CD4-positive, alpha-beta T cell treated with Interleukin-17A for 4 hours (primary cell): ENCODE results near the gene NUP88.

Experiments used
- DNase-seq: peaks from one replicate; pipeline ENCODE4 v3.0.0-alpha.2; 2020; ENCODE audit warnings: mixed read lengths

Gene NUP88

DNA sequence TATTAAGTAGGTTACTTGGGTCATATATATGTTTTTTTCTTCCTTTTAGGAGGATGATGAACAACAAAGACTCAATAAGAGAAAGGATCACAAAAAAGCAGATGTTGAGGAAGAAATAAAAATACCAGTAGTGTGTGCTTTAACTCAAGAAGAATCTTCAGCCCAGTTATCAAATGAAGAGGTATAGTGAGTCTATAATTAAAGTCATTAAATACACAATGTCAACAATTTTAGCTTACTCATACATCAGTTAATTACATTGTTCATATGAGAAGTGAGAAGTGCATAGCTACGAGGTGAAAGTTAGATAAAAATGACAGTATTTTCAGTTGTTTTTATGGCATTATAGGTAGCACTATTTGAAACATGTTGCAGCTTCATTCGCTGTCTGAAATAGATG, 65.2 kb downstream of the NUP88 start:
- no peak for DNase-seq

DNA sequence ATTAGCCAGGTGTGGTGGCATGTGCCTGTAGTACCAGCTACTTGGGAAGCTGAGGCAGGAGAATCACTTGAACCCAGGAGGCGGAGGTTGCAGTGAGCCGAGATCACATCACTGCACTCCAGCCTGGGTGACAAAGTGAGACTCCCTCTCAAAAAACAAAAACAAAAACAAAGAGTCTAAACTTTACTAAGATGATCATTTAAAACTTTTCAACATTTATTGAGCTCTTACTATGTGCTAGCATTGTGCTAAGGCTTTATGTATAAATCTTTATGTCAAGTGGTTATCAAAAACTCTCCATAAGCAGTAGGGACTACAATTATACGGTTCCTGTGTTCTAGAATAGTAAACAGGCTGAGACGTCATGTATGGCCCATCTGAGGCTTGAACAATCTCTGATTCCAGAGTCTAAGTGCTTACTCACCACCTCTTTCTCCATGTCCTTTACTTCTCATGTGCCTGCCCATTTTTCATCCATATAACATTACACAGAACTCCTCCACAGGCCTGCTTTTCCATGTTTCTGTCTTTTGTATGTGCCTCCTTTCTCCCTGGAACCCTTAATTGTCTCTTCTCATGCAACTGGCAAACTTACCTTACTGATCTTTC, 66.7 kb downstream of the NUP88 start:
- DNase-seq, result no peak

- no peak for DNase-seq
Observed at GRCh38 chr17:5344914-5345313, 74.5 kb downstream of the NUP88 start.
